ENCODE measurements around the gene USP35. TPM values are rescaled to one million over a fixed set of nuclear protein-coding genes. Genes with fewer than 3 reads are reported as not detected.

USP35 gene
- total and polyA plus RNA-seq, 4 donors = 3.0 to 28.0 (median 22.7) TPM

DNA sequence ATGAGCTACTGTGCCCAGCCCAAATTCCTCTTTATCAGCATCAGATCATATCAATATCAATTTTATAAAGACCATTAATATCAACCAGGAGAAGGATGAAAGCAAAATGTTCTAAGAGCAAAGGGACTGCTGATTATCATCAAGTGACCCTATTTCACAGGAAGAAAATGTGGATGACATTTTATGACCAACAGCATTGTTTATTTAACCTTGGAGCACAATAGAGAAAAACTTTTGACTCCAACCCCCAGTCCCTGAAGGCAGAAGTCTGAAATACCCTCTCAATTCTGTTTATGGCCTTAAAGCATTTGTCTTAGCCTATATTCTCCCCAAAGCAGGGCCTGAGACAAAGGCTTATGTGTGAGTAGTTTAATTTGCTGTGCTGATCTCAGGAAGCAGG lies 38.0 kb upstream of the USP35 start:
- intact Hi-C loops (cut with DNase I) = loop anchor here in 1 of 2 donors (5.0 kb wide), 2 partner anchors 37 to 412 kb away; partner anchors contain the start of genes KCTD21 and USP35
- no peaks in the 10 kb centered on the region for H3K27me3 ChIP-seq (ENCODE audit: control insufficient read depth in 1 of 2, insufficient read depth in 2 of 2, low read length in 1 of 2)

DNA sequence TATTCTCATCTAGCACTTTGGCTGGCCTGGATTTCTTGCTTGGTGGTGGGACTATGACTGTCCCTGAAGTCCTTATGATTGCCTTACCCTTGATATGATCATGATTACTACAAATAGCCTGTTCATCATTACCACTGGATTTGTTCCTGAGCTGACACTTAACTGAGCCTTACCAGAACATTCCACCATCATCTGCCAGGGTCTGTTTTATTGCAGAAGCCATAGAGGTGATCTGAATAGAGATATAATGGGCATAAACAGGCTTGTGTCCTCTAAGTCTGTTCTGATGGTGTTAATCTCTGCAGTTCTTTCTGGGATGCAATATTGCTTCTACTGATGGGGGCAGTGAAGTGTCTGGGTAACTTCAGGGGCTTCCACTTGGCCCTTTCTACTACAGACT lies 36.9 kb upstream of the USP35 start:
- H3K4me1 ChIP-seq (ENCODE audit: control insufficient read depth in 1 of 2, insufficient read depth in 2 of 2, low read length in 2 of 2) = no peaks in the 10 kb centered on the region
- intact Hi-C loops (cut with DNase I) = loop anchor here in 1 of 2 donors (5.0 kb wide), 2 partner anchors 35 to 410 kb away; partner anchors contain the start of genes KCTD21 and USP35
- H3K9me3 ChIP-seq (ENCODE audit: control insufficient read depth, low read length) = no peaks in the 10 kb centered on the region
- H3K4me3 ChIP-seq (ENCODE audit: low read length in 2 of 2) = no peak overlapping the region
- H3K36me3 ChIP-seq (ENCODE audit: control insufficient read depth in 1 of 2, insufficient read depth in 2 of 2, low read length in 1 of 2) = no peaks in the 10 kb centered on the region
- DNase-seq (no peak), ATAC-seq (ENCODE audit: low FRiP score) (no peak)
- H3K27me3 ChIP-seq (ENCODE audit: control insufficient read depth in 1 of 2, insufficient read depth in 2 of 2, low read length in 1 of 2) = no peaks in the 10 kb centered on the region
- H3K27ac ChIP-seq (ENCODE audit: low read depth in 1 of 2, low read length in 2 of 2) = no peak overlapping the region

More for the DNA sequence above, 38.0 kb upstream of the USP35 start:
- Histone ChIP-seq H3K4me3 (ENCODE audit: low read length in 2 of 2) (no peak overlapping the region), H3K36me3 (ENCODE audit: control insufficient read depth in 1 of 2, insufficient read depth in 2 of 2, low read length in 1 of 2) (no peaks in the 10 kb centered on the region), H3K9me3 (ENCODE audit: control insufficient read depth, low read length) (no peaks in the 10 kb centered on the region), H3K4me1 (ENCODE audit: control insufficient read depth in 1 of 2, insufficient read depth in 2 of 2, low read length in 2 of 2) (no peaks in the 10 kb centered on the region), H3K27ac (ENCODE audit: low read depth in 1 of 2, low read length in 2 of 2) (no peak overlapping the region)
- DNase-seq (no peak), ATAC-seq (ENCODE audit: low FRiP score) (no peak)

DNA sequence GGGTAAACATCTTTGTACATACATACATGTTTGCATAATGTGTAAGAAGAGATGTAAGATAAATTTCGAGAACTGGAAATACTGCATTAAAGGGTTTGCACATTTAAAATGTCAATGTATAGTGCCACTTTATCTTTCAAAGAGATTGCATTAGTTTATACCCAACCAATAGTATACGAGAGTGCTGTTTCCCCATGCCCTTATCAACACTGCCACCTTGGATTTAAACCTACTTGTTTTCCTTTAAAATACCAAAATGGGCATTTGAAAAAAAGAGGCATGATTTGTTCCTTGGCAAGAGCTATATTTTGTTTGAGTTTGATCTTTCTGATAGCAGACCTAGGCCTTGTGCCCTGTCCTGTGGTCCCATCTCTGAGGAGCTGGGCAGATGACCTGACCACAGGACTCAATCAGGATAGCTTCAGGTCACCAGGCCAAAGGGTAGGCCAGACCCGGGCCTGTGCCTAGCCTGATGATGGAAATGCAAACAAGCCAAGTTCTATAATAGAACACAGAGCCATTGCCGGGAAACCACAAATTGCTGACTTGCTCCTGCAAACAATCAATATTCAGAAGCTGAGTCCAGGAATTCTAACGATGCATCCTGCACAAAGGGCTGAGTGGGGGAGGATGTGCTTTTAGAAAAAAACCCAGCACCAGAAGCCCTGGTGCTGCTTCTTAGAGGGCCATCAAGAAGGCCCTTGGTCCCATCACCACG lies 32.4 kb upstream of the USP35 start:
- no peaks in the 10 kb centered on the region for H3K27me3 ChIP-seq (ENCODE audit: control insufficient read depth in 1 of 2, insufficient read depth in 2 of 2, low read length in 1 of 2)
- no peaks in the 10 kb centered on the region for H3K36me3 ChIP-seq (ENCODE audit: control insufficient read depth in 1 of 2, insufficient read depth in 2 of 2, low read length in 1 of 2)
- WGBS, 2 donors = 37 to 40% methylated on average over 6 of the region's 6 CpGs
- no peak overlapping the region for H3K27ac ChIP-seq (ENCODE audit: low read depth in 1 of 2, low read length in 2 of 2)
- ATAC-seq (ENCODE audit: low FRiP score) (no peak), DNase-seq (peak in 1 of 2 donors; percentile 33)
- intact Hi-C loops (cut with DNase I) = no loop called here
- no peaks in the 10 kb centered on the region for H3K9me3 ChIP-seq (ENCODE audit: control insufficient read depth, low read length)
- no peak overlapping the region for H3K4me3 ChIP-seq (ENCODE audit: low read length in 2 of 2)
- no peaks in the 10 kb centered on the region for H3K4me1 ChIP-seq (ENCODE audit: control insufficient read depth in 1 of 2, insufficient read depth in 2 of 2, low read length in 2 of 2)

DNA sequence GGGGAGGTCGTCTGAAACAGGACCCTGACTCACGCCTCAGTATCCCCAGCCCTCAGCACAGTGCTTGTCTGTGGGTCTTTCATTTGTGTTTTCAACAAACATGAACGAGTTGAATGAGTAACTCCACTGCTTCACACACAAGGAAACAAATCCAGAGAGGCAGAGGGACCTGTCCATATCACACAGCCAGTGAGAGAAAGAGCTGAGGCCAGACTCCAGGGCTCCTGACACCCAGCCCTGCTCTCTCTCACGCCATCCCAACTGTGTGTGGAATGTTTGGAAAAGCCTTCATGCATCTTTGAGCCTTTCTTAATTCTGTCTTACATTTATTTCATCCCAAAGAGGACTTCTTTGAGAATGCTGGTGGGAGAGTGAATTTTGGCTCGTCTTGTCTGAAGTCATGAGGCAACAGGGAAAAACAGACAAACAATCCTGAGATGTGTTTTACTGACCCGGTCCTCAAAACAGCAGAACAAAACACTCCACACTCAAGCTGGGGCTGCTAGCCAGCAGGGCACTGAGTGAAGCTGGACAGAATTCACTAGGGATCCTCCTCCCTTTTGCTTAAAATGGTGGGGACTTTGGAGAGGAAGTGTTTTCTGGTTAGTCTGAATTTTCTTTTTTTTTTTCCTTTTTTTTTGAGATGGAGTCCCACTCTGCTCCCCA lies 29.6 kb upstream of the USP35 start:
- Histone ChIP-seq H3K9me3 (ENCODE audit: control insufficient read depth, low read length) (no peaks in the 10 kb centered on the region), H3K27me3 (ENCODE audit: control insufficient read depth in 1 of 2, insufficient read depth in 2 of 2, low read length in 1 of 2) (no peaks in the 10 kb centered on the region), H3K36me3 (ENCODE audit: control insufficient read depth in 1 of 2, insufficient read depth in 2 of 2, low read length in 1 of 2) (no peaks in the 10 kb centered on the region), H3K27ac (ENCODE audit: low read depth in 1 of 2, low read length in 2 of 2) (peak overlapping the region; percentile 61 to 63), H3K4me1 (ENCODE audit: control insufficient read depth in 1 of 2, insufficient read depth in 2 of 2, low read length in 2 of 2) (peaks cover 2 to 4% of the 10 kb centered on the region in 2 donors), H3K4me3 (ENCODE audit: low read length in 2 of 2) (no peak overlapping the region)
- intact Hi-C loops (cut with DNase I) = no loop called here
- 16 to 23% methylated on average over 6 of the region's 6 CpGs for WGBS, 2 donors
- ATAC-seq (ENCODE audit: low FRiP score) (peak; percentile 55), DNase-seq (no peak)

DNA sequence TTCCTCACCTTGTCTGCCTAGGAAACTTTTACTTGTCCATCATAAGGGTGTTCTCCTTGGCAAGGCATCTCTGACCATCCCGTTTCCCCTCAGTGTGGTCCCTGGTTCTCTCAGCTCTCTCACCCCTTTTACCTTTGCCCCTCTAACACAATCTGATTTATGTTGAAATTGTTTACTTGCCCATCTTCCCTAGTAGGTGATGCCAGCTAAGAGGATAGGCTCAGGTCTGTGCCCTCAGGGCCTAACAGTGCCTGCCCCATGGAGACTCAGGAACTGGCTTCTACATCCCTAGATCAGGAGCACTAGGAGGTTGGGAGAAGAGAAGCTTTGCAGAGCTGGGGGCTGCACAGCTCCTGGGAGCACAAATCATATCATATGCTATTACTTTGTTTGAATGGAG lies 28.2 kb upstream of the USP35 start:
- intact Hi-C loops (cut with DNase I) = no loop called here
- no peak for DNase-seq

DNA sequence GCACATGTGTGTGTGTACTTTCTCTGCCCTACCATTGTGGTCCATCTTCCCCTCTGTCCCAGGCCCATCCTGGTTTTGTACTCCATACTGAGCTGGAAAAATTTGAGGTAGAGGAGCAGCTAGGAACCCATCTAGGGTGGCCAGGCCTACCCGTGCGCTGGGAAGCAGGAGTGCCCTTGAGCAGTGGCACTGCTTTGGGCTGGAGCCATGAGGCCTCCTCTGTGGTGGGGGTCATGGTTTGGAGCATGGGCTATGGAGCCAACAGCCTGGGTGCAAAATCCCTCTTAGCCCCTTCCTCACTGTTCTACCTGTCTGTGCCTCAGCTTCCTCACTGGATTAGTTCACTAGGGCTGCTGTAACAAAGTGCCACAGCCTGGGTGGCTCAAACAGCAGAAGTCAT lies 27.4 kb upstream of the USP35 start:
- H3K9me3 ChIP-seq (ENCODE audit: control insufficient read depth, low read length) = no peaks in the 10 kb centered on the region
- ATAC-seq (ENCODE audit: low FRiP score) (no peak), DNase-seq (no peak)
- H3K36me3 ChIP-seq (ENCODE audit: control insufficient read depth in 1 of 2, insufficient read depth in 2 of 2, low read length in 1 of 2) = no peaks in the 10 kb centered on the region
- intact Hi-C loops (cut with DNase I) = no loop called here
- no peak overlapping the region for H3K4me3 ChIP-seq (ENCODE audit: low read length in 2 of 2)
- H3K4me1 ChIP-seq (ENCODE audit: control insufficient read depth in 1 of 2, insufficient read depth in 2 of 2, low read length in 2 of 2) = peaks cover 4 to 5% of the 10 kb centered on the region in 2 donors
- H3K27ac ChIP-seq (ENCODE audit: low read depth in 1 of 2, low read length in 2 of 2) = peak overlapping the region in 1 of 2 donors; percentile 45
- 85 to 86% methylated on average over 2 of the region's 2 CpGs for WGBS, 2 donors
- H3K27me3 ChIP-seq (ENCODE audit: control insufficient read depth in 1 of 2, insufficient read depth in 2 of 2, low read length in 1 of 2) = no peaks in the 10 kb centered on the region

More for the DNA sequence above, 28.2 kb upstream of the USP35 start:
- Histone ChIP-seq H3K27ac (ENCODE audit: low read depth in 1 of 2, low read length in 2 of 2) (peak overlapping the region in 1 of 2 donors; percentile 48), H3K27me3 (ENCODE audit: control insufficient read depth in 1 of 2, insufficient read depth in 2 of 2, low read length in 1 of 2) (no peaks in the 10 kb centered on the region), H3K36me3 (ENCODE audit: control insufficient read depth in 1 of 2, insufficient read depth in 2 of 2, low read length in 1 of 2) (no peaks in the 10 kb centered on the region), H3K9me3 (ENCODE audit: control insufficient read depth, low read length) (no peaks in the 10 kb centered on the region), H3K4me3 (ENCODE audit: low read length in 2 of 2) (no peak overlapping the region), H3K4me1 (ENCODE audit: control insufficient read depth in 1 of 2, insufficient read depth in 2 of 2, low read length in 2 of 2) (peaks cover 4 to 5% of the 10 kb centered on the region in 2 donors)
- no peak for ATAC-seq (ENCODE audit: low FRiP score)
- WGBS, 2 donors = 96 to 99% methylated on average over 1 of the region's 1 CpG

DNA sequence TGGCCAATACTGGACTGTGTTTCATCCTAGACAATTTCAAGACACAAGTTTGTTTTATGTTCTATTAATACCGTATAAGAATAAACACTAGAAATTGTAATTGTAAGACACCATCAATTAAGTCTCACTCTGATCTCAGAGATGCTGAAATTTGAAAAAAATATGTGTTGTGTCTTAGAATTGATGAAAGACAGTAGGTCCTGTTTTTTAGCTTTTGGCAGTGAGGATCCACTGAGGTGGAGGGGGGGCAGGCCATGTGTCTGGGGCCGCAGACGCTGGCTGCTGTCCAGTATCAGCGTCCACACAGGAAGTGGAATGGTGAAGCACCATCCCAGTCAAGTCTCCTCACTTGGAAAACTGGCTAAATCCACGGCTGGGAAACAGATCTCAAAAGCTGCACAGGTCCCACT lies 26.8 kb upstream of the USP35 start:
- Histone ChIP-seq H3K27me3 (ENCODE audit: control insufficient read depth in 1 of 2, insufficient read depth in 2 of 2, low read length in 1 of 2) (no peaks in the 10 kb centered on the region), H3K4me3 (ENCODE audit: low read length in 2 of 2) (no peak overlapping the region), H3K9me3 (ENCODE audit: control insufficient read depth, low read length) (no peaks in the 10 kb centered on the region), H3K36me3 (ENCODE audit: control insufficient read depth in 1 of 2, insufficient read depth in 2 of 2, low read length in 1 of 2) (no peaks in the 10 kb centered on the region), H3K27ac (ENCODE audit: low read depth in 1 of 2, low read length in 2 of 2) (peak overlapping the region in 1 of 2 donors; percentile 45), H3K4me1 (ENCODE audit: control insufficient read depth in 1 of 2, insufficient read depth in 2 of 2, low read length in 2 of 2) (peaks cover 4 to 5% of the 10 kb centered on the region in 2 donors)
- intact Hi-C loops (cut with DNase I) = no loop called here
- DNase-seq (peak in 1 of 2 donors; percentile 76), ATAC-seq (ENCODE audit: low FRiP score) (no peak)
- 4 to 8% methylated on average over 5 of the region's 5 CpGs for WGBS, 2 donors

DNA sequence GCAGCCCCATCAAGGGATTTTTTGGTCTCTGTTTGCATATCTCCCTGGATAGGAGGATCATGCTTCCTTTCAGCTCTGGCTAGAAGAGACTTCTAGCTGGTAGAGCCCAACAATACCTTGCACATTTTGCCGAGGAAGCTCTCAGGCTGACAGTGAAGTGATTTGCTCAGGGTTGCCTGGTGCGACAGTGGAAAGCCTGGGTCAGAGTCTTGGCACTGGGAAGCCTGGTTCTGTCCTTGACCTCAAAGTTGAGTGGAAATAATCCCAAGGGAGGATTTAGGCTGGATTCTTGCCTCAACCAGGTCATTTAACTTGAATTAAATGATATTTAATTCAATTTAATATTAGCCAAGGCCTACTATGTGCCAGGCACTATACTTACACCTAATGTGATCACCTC lies 24.9 kb upstream of the USP35 start:
- ATAC-seq (ENCODE audit: low FRiP score) (no peak), DNase-seq (no peak)
- H3K36me3 ChIP-seq (ENCODE audit: control insufficient read depth in 1 of 2, insufficient read depth in 2 of 2, low read length in 1 of 2) = no peaks in the 10 kb centered on the region
- WGBS, 2 donors = 8 to 11% methylated on average over 2 of the region's 2 CpGs
- H3K4me1 ChIP-seq (ENCODE audit: control insufficient read depth in 1 of 2, insufficient read depth in 2 of 2, low read length in 2 of 2) = peaks cover 4 to 10% of the 10 kb centered on the region in 2 donors
- no peak overlapping the region for H3K4me3 ChIP-seq (ENCODE audit: low read length in 2 of 2)
- intact Hi-C loops (cut with DNase I) = no loop called here
- H3K9me3 ChIP-seq (ENCODE audit: control insufficient read depth, low read length) = no peaks in the 10 kb centered on the region
- H3K27me3 ChIP-seq (ENCODE audit: control insufficient read depth in 1 of 2, insufficient read depth in 2 of 2, low read length in 1 of 2) = no peaks in the 10 kb centered on the region
- H3K27ac ChIP-seq (ENCODE audit: low read depth in 1 of 2, low read length in 2 of 2) = peak overlapping the region in 1 of 2 donors; percentile 59

DNA sequence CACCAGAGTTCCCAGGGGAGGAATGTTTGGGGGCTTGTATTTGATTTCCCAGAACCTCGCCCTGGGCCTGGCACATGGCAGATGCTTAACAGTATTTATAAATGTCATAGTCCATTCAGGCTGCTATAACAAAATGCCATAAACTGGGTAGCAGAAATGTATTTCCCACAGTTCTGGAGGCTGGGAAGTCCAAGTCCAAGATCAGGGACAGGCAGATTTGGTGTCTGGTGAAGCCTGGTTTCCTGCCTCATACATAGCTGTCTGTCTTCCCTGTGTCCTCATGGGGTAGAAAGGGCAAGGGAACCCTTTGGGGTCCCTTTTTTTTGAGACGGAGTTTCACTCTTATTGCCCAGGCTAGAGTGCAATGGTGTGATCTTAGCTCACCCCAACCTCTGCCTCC lies 24.2 kb upstream of the USP35 start:
- H3K4me3 ChIP-seq (ENCODE audit: low read length in 2 of 2) = no peak overlapping the region
- DNase-seq (no peak), ATAC-seq (ENCODE audit: low FRiP score) (no peak)
- no peak overlapping the region for H3K27ac ChIP-seq (ENCODE audit: low read depth in 1 of 2, low read length in 2 of 2)
- H3K4me1 ChIP-seq (ENCODE audit: control insufficient read depth in 1 of 2, insufficient read depth in 2 of 2, low read length in 2 of 2) = peaks cover 4 to 10% of the 10 kb centered on the region in 2 donors
- H3K9me3 ChIP-seq (ENCODE audit: control insufficient read depth, low read length) = no peaks in the 10 kb centered on the region
- no peaks in the 10 kb centered on the region for H3K27me3 ChIP-seq (ENCODE audit: control insufficient read depth in 1 of 2, insufficient read depth in 2 of 2, low read length in 1 of 2)
- no peaks in the 10 kb centered on the region for H3K36me3 ChIP-seq (ENCODE audit: control insufficient read depth in 1 of 2, insufficient read depth in 2 of 2, low read length in 1 of 2)
- intact Hi-C loops (cut with DNase I) = no loop called here
- 90 to 95% methylated on average over 2 of the region's 2 CpGs for WGBS, 2 donors

All from aorta (tissue), 5 donors.